Astrocyte of the hippocampus (primary cell): ENCODE results near the gene RAPGEF2.
A peak's percentile ranks its signal among the peaks of the same experiment; 100 is the strongest.

Experiments used
- DNase-seq: peaks from one replicate; pipeline ENCODE4 v3.0.0; 2011; ENCODE audit warnings: low read depth, low spot score

RAPGEF2 gene

GRCh38 chr4:159131564-159131963, 28.7 kb downstream of the RAPGEF2 start:
- no peak for DNase-seq

DNA sequence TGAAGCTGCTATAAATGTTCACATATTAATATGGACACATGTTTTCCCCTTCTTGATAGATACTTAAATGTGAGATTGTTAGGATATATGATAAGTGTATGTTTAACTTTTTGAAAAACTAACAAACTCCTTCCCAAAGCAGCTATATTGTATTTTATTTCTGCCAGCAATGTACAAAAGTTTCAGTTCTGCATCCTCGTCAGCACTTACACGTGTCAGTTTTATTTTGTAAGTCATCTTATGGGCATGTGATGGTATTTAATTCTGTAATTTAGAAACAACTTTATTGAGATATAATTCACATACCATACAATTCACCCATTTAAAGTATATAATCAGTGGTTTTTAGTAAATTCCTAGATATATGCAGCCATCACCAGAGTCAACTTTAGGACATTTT, 31.6 kb downstream of the RAPGEF2 start:
- DNase-seq = no peak

GRCh38 chr4:159137176-159137575, 34.3 kb downstream of the RAPGEF2 start:
- DNase-seq = no peak

GRCh38 chr4:159138436-159138835, 35.6 kb downstream of the RAPGEF2 start:
- DNase-seq = no peak

GRCh38 chr4:159141193-159141592, 38.3 kb downstream of the RAPGEF2 start:
- peak; percentile 8 for DNase-seq

GRCh38 chr4:159142241-159142640, 39.4 kb downstream of the RAPGEF2 start:
- DNase-seq = no peak

- no peak for DNase-seq
Observed at GRCh38 chr4:159142681-159143384, 40.0 kb downstream of the RAPGEF2 start.

GRCh38 chr4:159143687-159144086, 40.8 kb downstream of the RAPGEF2 start:
- DNase-seq = no peak

- no peak for DNase-seq
Observed at GRCh38 chr4:159144112-159144694, 41.3 kb downstream of the RAPGEF2 start.

DNA sequence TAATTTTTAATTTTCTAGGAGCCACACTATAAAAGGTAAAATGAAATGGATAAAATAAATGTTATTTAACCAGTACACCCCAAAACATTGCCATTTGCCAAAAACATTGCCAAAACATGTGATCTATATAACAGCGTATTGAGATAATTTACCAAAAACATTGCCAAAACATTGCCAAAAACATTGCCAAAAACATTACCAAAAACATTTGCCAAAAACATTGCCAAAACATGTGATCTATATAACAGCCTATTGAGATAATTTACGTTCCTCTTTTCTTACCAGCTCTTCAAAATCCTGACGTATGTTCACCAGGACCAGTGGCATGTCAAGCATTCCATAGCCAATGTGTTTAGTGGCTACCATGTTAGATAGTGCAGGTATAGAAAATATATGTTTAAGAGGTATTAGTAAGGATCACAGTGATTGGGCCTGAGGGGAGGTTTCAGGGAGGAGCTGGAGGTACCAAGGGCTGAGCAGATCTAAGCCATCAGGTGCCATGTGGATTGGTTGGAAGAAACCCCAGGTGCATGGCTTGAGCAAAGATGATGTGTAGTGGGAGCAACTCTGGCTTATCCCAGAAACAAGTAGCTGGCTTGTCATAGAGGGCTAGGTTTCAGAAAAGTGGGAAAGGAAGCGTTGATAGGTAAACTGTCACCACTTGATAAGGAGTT, 42.6 kb downstream of the RAPGEF2 start:
- DNase-seq = no peak

- no peak for DNase-seq
Observed at GRCh38 chr4:159145992-159146330, 43.1 kb downstream of the RAPGEF2 start.

DNA sequence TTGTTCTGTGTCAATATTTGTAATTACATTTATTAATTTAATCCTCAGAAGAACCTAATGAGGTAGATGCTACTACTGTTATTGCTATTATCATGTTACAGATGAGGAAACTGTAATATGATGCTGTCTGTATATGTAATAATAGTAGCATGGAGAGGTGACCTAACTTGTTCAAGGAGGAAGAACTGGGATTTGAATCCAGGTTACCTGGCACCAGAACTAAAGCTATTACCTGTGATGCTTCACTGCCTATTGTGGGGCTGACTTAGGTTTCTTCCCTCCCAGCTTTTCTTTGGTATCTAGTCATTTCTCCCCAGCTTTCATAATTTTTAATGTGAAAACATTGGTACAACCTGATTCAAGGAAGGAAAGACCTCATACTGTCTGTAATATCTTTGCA, 43.6 kb downstream of the RAPGEF2 start:
- DNase-seq = no peak

GRCh38 chr4:159148441-159148840, 45.6 kb downstream of the RAPGEF2 start:
- no peak for DNase-seq

- DNase-seq = no peak
Observed at GRCh38 chr4:159149666-159150065, 46.8 kb downstream of the RAPGEF2 start.

GRCh38 chr4:159150396-159150795, 47.5 kb downstream of the RAPGEF2 start:
- peak; percentile 9 for DNase-seq

DNA sequence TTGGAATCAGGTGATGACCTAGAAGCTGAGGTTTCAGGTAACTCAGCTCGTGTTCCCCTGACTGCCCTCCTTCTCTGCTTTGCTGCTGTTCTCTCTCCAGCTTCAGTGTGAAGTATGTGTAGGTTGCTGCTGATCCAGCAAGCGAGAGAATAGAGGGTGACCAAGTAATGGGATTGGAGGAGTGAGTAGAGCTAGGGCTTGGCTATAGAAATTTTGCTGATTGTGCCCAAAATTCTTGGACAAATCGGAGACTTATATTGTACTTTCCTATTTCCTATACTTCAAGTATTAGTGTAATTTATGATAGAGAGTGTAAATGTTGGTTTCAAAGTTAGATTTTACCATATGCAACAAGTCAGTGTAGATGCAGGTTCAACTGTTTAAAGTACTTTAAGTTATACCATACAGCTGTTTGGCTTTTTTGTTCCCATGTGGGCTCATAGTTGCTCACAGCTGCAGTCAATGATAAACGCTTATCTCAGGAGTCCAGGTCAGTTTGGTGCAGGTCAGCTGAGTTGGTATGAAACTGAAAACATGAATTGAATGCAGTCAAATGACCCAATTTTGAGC, 48.0 kb downstream of the RAPGEF2 start:
- DNase-seq = no peak

DNA sequence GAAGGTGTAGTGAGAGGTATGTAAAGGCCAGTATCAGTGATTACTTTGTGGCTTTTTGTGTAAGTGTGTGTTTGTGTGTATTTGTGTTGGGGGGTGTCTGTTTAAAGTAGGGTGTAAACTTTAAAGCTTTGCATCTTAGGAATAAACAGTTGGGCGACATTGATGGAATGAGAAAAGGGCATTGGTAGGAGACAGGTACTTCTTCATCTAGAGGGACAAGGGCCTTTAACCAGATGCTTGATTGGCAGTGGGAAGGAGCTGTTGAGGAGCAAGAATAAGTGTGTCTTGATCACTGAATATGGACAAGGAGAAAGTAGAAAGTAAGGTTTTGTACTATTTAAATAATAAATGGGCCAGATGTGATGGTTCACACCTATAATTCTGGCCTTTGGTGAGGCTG, 48.8 kb downstream of the RAPGEF2 start:
- no peak for DNase-seq

DNA sequence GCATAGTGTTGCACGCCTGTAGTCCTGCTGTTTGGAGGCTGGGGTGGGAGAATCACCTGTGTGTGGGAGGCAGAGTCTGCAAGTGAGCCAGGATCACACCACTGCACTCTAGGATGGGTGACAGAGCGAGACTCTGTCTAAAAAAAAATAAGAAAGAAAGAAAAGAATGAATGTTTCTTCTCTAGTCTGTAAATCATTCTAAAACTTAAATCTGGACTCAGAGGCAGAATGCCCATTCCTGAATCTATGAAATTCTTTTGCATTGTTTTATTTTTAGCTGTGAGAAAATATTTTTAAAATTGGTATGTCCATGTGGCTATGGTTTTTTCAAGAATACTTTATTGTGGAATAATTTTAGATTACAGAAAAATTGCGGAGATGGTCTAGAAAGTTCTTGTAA, 49.3 kb downstream of the RAPGEF2 start:
- DNase-seq = no peak

DNA sequence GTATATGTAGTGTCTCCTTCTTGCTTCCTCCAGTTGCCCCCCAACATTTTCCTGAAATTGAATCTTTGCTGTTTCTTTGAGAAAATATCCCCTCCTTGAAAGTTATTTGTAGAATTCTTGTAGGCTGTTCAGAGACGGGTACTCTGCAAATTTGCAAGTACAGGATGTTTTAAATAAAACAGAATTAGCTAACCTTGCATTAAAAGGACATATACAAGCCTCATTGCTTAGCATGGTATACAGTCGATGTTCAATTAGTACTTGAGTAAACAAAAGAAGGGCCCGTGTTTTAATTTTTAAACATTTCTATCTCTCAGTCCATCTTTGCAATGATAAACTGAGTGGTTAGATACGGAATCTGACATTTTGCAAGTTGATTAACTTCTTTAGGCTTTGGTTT, 50.8 kb downstream of the RAPGEF2 start:
- DNase-seq = no peak

DNA sequence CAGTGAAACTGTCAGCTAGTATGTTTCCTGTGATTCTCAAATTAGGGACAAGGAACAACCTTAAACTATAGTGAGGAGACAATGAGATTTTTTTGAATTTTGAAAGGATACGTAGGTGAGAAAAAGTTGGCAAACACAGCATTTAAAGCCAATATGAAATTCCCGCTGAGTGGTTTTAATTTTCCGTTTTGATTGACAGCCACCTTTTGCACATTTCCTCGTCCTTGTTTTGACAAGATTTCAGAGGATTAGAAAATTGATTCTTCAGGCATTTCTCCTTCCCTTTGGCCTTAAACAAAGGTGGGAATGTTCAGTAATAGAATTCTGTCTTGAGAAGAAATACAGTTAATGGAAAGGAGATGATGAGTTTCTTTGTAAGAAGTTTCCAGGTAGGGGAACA, 52.2 kb downstream of the RAPGEF2 start:
- DNase-seq = no peak

DNA sequence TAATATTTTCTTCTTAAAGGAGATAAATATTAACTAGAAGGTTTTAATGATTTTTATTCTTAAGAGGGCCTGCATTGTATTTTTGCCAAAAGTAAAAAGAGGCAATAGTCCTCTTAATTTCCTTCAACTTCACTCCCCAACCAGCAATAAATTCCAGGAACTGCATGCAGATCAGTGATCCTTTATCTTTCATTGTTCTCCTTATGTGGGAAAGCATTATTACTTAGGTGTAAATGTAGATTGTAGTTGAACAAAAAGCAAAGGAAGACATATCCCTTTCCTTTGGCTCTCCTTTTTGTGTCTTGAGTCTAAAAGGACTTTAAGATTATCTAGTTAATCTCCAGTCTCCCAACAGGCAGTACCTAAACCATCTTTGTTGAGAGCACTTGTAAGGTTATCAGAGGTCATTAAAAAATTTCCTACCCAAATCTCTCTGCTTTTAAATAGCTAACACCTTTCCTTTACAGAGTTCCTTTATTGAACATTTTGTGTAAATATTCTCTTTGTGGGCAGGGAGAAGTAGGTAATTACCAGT, 55.3 kb downstream of the RAPGEF2 start:
- no peak for DNase-seq

- peak; percentile 23 for DNase-seq
Observed at GRCh38 chr4:159158985-159159384, 56.1 kb downstream of the RAPGEF2 start.

- no peak for DNase-seq
Observed at GRCh38 chr4:159159611-159160010, 56.7 kb downstream of the RAPGEF2 start.
